Activated CD4-positive, alpha-beta T cell treated with anti-CD3 and anti-CD28 coated beads, Interleukin-2, amount 50 U/mL, for 16 hours (primary cell): Measurements from ENCODE around the gene ADAMTS3.
"Not testable (repeated sequence)": the region's sequence is repeated elsewhere in the genome, so short reads cannot be mapped to it uniquely, and the experiment has no call there.

Experiments used
- DNase-seq: peaks from one replicate; pipeline ENCODE4 v3.0.0-alpha.2; 2020

The ADAMTS3 gene

GRCh38 chr4:72467633-72468032 lies 101.4 kb downstream of the ADAMTS3 start:
- no peak for DNase-seq

- no peak for DNase-seq
Observed at GRCh38 chr4:72463724-72464123, 105.3 kb downstream of the ADAMTS3 start.

GRCh38 chr4:72457158-72457557 lies 111.9 kb downstream of the ADAMTS3 start:
- no peak for DNase-seq

- no peak for DNase-seq
Observed at GRCh38 chr4:72451349-72451748, 117.7 kb downstream of the ADAMTS3 start.

- DNase-seq: no peak
Observed at GRCh38 chr4:72449705-72450104, 119.3 kb downstream of the ADAMTS3 start.

- DNase-seq: no peak
Observed at GRCh38 chr4:72448231-72448630, 120.8 kb downstream of the ADAMTS3 start.

- no peak for DNase-seq
Observed at GRCh38 chr4:72446353-72447055, 122.5 kb downstream of the ADAMTS3 start.

- no peak for DNase-seq
Observed at GRCh38 chr4:72444092-72444491, 124.9 kb downstream of the ADAMTS3 start.

GRCh38 chr4:72442715-72443114 lies 126.3 kb downstream of the ADAMTS3 start:
- DNase-seq: no peak

GRCh38 chr4:72442147-72442546 lies 126.9 kb downstream of the ADAMTS3 start:
- no peak for DNase-seq

GRCh38 chr4:72440386-72440785 lies 128.6 kb downstream of the ADAMTS3 start:
- no peak for DNase-seq

GRCh38 chr4:72432975-72433374 lies 136.0 kb downstream of the ADAMTS3 start:
- DNase-seq: no peak

- DNase-seq: no peak
Observed at GRCh38 chr4:72432282-72432681, 136.7 kb downstream of the ADAMTS3 start.

GRCh38 chr4:72430988-72431387 lies 138.0 kb downstream of the ADAMTS3 start:
- no peak for DNase-seq

- DNase-seq: no peak
Observed at GRCh38 chr4:72430050-72430449, 139.0 kb downstream of the ADAMTS3 start.

- no peak for DNase-seq
Observed at GRCh38 chr4:72429397-72429889, 139.6 kb downstream of the ADAMTS3 start.

GRCh38 chr4:72427057-72427456 lies 142.0 kb downstream of the ADAMTS3 start:
- no peak for DNase-seq

GRCh38 chr4:72425908-72426307 lies 143.1 kb downstream of the ADAMTS3 start:
- not testable (repeated sequence) for DNase-seq

GRCh38 chr4:72424006-72424405 lies 145.0 kb downstream of the ADAMTS3 start:
- DNase-seq: no peak

GRCh38 chr4:72422416-72422815 lies 146.6 kb downstream of the ADAMTS3 start:
- no peak for DNase-seq

GRCh38 chr4:72418458-72418857 lies 150.6 kb downstream of the ADAMTS3 start:
- no peak for DNase-seq

- no peak for DNase-seq
Observed at GRCh38 chr4:72410158-72410557, 158.9 kb downstream of the ADAMTS3 start.

- DNase-seq: no peak
Observed at GRCh38 chr4:72408568-72408967, 160.5 kb downstream of the ADAMTS3 start.

GRCh38 chr4:72405417-72405816 lies 163.6 kb downstream of the ADAMTS3 start:
- DNase-seq: no peak

- DNase-seq: no peak
Observed at GRCh38 chr4:72397314-72397713, 171.7 kb downstream of the ADAMTS3 start.
